ENCODE data around the gene ZFP36.

GRCh38 chr19:39389631-39390414 is 16.8 kb upstream of the ZFP36 start:
- TF ChIP-seq CTCF (IDR thresholded peaks at IDR 0.05) (no peak), POLR2A (IDR thresholded peaks at IDR 0.05) (no peak)
